ENCODE results near the gene MYOD1.

GRCh38 chr11:17767914-17768313 lies 48.5 kb downstream of the MYOD1 start:
- TF ChIP-seq CTCF (IDR thresholded peaks at IDR 0.05) (no peak), POLR2A (IDR thresholded peaks at IDR 0.05) (no peak)
